C4-2B (cell line): ENCODE measurements around the gene NOP53.

Source experiments
- H3K27ac ChIP-seq: fragments of 450-650 bp; 2 replicates; pipeline ENCODE4 v1.5.1; 2017
- ZFX ChIP-seq: fragments of 450-650 bp; IDR thresholded peaks from 2 replicates; pipeline ENCODE4 v1.6.1; 2017
- TF ChIP-seq, protein P1 (sequence below): fragments of 450-650 bp; conservative IDR thresholded peaks from 2 replicates; pipeline ENCODE4 v1.5.1; 2017; ENCODE audit warnings: mild to moderate bottlenecking

Gene NOP53

DNA sequence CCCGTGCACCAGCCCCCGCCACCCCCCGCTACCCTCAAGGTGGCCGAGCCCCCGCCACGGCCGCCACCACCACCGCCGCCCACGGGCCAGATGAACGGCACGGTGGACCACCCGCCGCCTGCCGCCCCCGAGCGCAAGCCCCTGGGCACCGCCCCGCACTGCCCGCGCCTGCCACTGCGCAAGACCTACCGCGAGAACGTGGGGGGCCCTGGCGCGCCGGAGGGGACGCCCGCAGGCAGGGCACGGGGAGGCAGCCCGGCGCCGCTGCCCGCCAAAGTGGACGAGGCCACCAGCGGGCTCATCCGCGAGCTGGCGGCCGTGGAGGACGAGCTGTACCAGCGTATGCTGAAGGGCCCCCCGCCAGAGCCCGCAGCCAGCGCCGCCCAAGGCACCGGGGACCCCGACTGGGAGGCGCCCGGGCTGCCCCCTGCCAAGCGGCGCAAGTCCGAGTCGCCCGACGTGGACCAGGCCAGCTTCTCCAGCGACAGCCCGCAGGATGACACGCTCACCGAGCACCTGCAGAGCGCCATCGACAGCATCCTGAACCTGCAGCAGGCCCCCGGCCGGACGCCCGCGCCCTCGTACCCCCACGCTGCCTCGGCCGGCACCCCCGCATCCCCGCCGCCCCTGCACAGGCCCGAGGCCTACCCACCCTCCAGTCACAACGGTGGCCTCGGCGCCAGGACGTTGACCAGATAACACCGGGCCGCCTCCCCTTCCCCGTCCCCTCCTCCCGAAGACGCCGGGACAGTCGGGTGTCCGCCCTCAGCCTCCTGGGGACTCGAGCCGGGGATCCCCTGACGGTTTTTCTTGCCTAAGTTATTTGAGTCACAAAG is 43.4 kb upstream of the NOP53 start:
- no peak overlapping the region for H3K27ac ChIP-seq
- TF ChIP-seq, protein P1, sequence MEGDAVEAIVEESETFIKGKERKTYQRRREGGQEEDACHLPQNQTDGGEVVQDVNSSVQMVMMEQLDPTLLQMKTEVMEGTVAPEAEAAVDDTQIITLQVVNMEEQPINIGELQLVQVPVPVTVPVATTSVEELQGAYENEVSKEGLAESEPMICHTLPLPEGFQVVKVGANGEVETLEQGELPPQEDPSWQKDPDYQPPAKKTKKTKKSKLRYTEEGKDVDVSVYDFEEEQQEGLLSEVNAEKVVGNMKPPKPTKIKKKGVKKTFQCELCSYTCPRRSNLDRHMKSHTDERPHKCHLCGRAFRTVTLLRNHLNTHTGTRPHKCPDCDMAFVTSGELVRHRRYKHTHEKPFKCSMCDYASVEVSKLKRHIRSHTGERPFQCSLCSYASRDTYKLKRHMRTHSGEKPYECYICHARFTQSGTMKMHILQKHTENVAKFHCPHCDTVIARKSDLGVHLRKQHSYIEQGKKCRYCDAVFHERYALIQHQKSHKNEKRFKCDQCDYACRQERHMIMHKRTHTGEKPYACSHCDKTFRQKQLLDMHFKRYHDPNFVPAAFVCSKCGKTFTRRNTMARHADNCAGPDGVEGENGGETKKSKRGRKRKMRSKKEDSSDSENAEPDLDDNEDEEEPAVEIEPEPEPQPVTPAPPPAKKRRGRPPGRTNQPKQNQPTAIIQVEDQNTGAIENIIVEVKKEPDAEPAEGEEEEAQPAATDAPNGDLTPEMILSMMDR, result no peak
- TF ChIP-seq ZFX, result no peak

- TF ChIP-seq, protein P1, result no peak
- TF ChIP-seq ZFX, result no peak
- no peak overlapping the region for H3K27ac ChIP-seq
These were observed 42.7 kb upstream of the NOP53 start for GRCh38 chr19:47702671-47703070.

DNA sequence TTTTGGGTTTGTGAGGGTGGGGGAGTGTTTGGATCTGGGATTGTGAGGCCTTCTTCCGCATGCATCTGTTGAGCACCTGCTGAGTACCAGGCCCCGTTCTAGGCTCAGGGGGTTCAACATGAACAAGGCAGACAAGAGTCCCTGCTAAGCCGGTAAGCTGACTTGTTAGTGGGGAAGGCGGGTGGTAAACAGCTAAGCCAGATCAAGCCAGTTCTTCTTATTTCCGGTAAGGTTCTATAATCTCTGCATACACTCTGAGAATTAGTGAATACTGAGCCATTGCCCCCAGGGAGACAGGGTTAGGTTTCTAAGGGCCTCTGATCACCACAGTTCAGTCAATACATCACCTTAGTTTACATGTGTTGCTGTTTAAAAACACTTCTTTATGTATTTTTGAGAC is 42.0 kb upstream of the NOP53 start:
- TF ChIP-seq, protein P1, result no peak
- no peak for TF ChIP-seq ZFX
- H3K27ac ChIP-seq, result no peak overlapping the region

DNA sequence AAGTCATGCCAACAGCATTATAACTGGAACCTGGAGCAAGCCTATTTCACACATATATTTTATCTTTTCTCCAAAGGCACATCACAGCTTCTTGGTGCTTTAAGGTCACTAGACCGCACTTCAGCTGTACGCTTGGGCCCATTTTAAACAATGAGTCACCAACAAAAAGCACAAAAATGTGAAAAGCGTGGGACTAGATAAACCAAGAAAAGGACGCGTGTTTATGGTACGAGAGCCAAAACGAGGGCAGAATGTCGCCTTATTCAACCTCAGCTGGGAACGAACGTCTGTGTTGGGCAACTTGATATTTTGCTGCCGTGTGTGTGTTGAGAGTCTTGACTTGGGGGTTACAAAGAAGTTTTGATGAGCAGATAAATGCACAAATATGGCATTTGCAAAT is 41.3 kb upstream of the NOP53 start:
- no peak overlapping the region for H3K27ac ChIP-seq
- TF ChIP-seq, protein P1, result no peak
- TF ChIP-seq ZFX, result no peak

DNA sequence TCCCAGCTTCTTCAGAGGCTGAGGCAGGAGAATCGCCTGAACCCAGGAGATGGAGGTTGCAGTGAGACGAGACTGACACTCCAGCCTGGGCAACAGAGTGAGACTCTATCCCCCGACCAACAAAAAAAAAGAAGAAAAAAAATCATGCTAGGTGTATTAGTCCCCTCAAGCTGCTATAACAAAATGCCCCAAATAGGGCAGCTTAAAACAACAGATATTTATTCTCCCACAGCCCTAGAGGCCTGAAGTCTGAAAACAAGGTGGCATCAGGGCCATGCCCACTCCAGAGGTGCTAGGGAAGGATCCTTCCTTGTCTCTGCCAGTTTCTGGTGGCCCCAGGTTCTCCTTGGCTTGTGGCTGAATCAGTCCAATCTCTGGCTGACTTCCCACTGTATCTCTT is 40.7 kb upstream of the NOP53 start:
- H3K27ac ChIP-seq, result no peak overlapping the region
- no peak for TF ChIP-seq ZFX
- TF ChIP-seq, protein P1, result no peak

- TF ChIP-seq, protein P1, result peak; percentile 77
- TF ChIP-seq ZFX, result no peak
- no peak overlapping the region for H3K27ac ChIP-seq
These were observed 38.0 kb upstream of the NOP53 start for GRCh38 chr19:47707135-47707925.

GRCh38 chr19:47711652-47712242 is 33.6 kb upstream of the NOP53 start:
- TF ChIP-seq, protein P1, result no peak
- no peak for TF ChIP-seq ZFX
- no peak overlapping the region for H3K27ac ChIP-seq
